ENCODE measurements around the gene GPR75. TPM values are rescaled to one million over a fixed set of nuclear protein-coding genes. Genes with fewer than 3 reads are reported as not detected.
"Not testable (repeated sequence)": the region's sequence is repeated elsewhere in the genome, so short reads cannot be mapped to it uniquely, and the experiment has no call there.

GPR75 gene
- total RNA-seq, 1 donor from 2014 or later, result 0.51 TPM

- intact Hi-C loops (cut with DNase I), result no loop called here
- DNase-seq (ENCODE audit: missing footprints), result no peak
- no peak for ATAC-seq
These were observed 2.1 kb upstream of the GPR75 start for GRCh38 chr2:53861824-53862223.

- intact Hi-C loops (cut with DNase I), result no loop called here
- DNase-seq (ENCODE audit: missing footprints) (no peak), ATAC-seq (no peak)
These were observed 3.5 kb downstream of the GPR75 start for GRCh38 chr2:53856272-53856671.

- intact Hi-C loops (cut with DNase I), result no loop called here
- DNase-seq (ENCODE audit: missing footprints) (no peak), ATAC-seq (no peak)
These were observed 5.1 kb downstream of the GPR75 start for GRCh38 chr2:53854678-53855077.

GRCh38 chr2:53852532-53852931, 7.2 kb downstream of the GPR75 start:
- intact Hi-C loops (cut with DNase I), result no loop called here
- ATAC-seq (no peak), DNase-seq (ENCODE audit: missing footprints) (no peak)

GRCh38 chr2:53851052-53851757, 8.6 kb downstream of the GPR75 start:
- not testable (repeated sequence) for ATAC-seq

GRCh38 chr2:53848062-53848461, 11.7 kb downstream of the GPR75 start:
- no peak for ATAC-seq
- intact Hi-C loops (cut with DNase I), result no loop called here
- no peak for DNase-seq (ENCODE audit: missing footprints)

More at GRCh38 chr2:53851052-53851757, 8.6 kb downstream of the GPR75 start:
- intact Hi-C loops (cut with DNase I); DNase-seq (ENCODE audit: missing footprints): not testable (repeated sequence)

- DNase-seq (ENCODE audit: missing footprints), result no peak
These were observed 16.2 kb downstream of the GPR75 start for GRCh38 chr2:53843595-53843994.

GRCh38 chr2:53842891-53843290, 16.9 kb downstream of the GPR75 start:
- intact Hi-C loops (cut with DNase I), result no loop called here
- DNase-seq (ENCODE audit: missing footprints) (no peak), ATAC-seq (no peak)

More at GRCh38 chr2:53843595-53843994, 16.2 kb downstream of the GPR75 start:
- no peak for ATAC-seq
- intact Hi-C loops (cut with DNase I), result no loop called here

- ATAC-seq; DNase-seq (ENCODE audit: missing footprints); intact Hi-C loops (cut with DNase I): not testable (repeated sequence)
These were observed 18.1 kb downstream of the GPR75 start for GRCh38 chr2:53841651-53842050.

- DNase-seq (ENCODE audit: missing footprints) (no peak), ATAC-seq (no peak)
- intact Hi-C loops (cut with DNase I), result no loop called here
These were observed 19.2 kb downstream of the GPR75 start for GRCh38 chr2:53840580-53840979.

GRCh38 chr2:53829980-53830290, 29.8 kb downstream of the GPR75 start:
- DNase-seq (ENCODE audit: missing footprints); intact Hi-C loops (cut with DNase I); ATAC-seq: not testable (repeated sequence)

GRCh38 chr2:53829273-53829979, 30.3 kb downstream of the GPR75 start:
- intact Hi-C loops (cut with DNase I), result no loop called here
- no peak for DNase-seq (ENCODE audit: missing footprints)
- peak; percentile 40 for ATAC-seq

GRCh38 chr2:53828331-53828730, 31.4 kb downstream of the GPR75 start:
- DNase-seq (ENCODE audit: missing footprints), result no peak
- intact Hi-C loops (cut with DNase I), result no loop called here
- no peak for ATAC-seq

- ATAC-seq (peak; percentile 45), DNase-seq (ENCODE audit: missing footprints) (no peak)
- intact Hi-C loops (cut with DNase I), result no loop called here
These were observed 32.2 kb downstream of the GPR75 start for GRCh38 chr2:53827398-53828175.

- DNase-seq (ENCODE audit: missing footprints) (no peak), ATAC-seq (peak; percentile 83)
- intact Hi-C loops (cut with DNase I), result no loop called here
These were observed 33.0 kb downstream of the GPR75 start for GRCh38 chr2:53826587-53827397.

- ATAC-seq (no peak), DNase-seq (ENCODE audit: missing footprints) (no peak)
- intact Hi-C loops (cut with DNase I), result no loop called here
These were observed 33.7 kb downstream of the GPR75 start for GRCh38 chr2:53826030-53826410.

- ATAC-seq; intact Hi-C loops (cut with DNase I); DNase-seq (ENCODE audit: missing footprints): not testable (repeated sequence)
These were observed 36.1 kb downstream of the GPR75 start for GRCh38 chr2:53823639-53824038.

GRCh38 chr2:53821810-53822209, 38.0 kb downstream of the GPR75 start:
- no peak for ATAC-seq
- intact Hi-C loops (cut with DNase I), result no loop called here
- no peak for DNase-seq (ENCODE audit: missing footprints)

GRCh38 chr2:53820711-53821110, 39.1 kb downstream of the GPR75 start:
- ATAC-seq (no peak), DNase-seq (ENCODE audit: missing footprints) (no peak)
- intact Hi-C loops (cut with DNase I), result no loop called here
